WERI-Rb-1 (cell line): ENCODE measurements around the gene INTS1.

Experiments
- DNase-seq: peaks from one replicate; pipeline ENCODE4 v3.0.0-alpha.2; 2020
- H3K27ac ChIP-seq: fragments of 250-450 bp; sonication (Bioruptor Pico); 2 replicates; pipeline ENCODE4 v1.5.1; 2020; ENCODE audit warnings: mild to moderate bottlenecking, moderate library complexity
- H3K27me3 ChIP-seq: fragments of 250-450 bp; sonication (Bioruptor Pico); 2 replicates; pipeline ENCODE4 v1.5.1; 2021; ENCODE audit warnings: mild to moderate bottlenecking, low read depth, moderate library complexity; ENCODE audit not compliant: insufficient read depth, severe bottlenecking
- H3K36me3 ChIP-seq: fragments of 250-450 bp; sonication (Bioruptor Pico); 2 replicates; pipeline ENCODE4 v1.5.1; 2020; ENCODE audit warnings: mild to moderate bottlenecking, moderate library complexity
- H3K4me3 ChIP-seq: 2 replicates; pipeline ENCODE4 v1.5.1; 2011; ENCODE audit warnings: low read depth, mild to moderate bottlenecking, control low read depth, low read length
- H3K9me3 ChIP-seq: fragments of 250-450 bp; sonication (Bioruptor Pico); 2 replicates; pipeline ENCODE4 v1.5.1; 2021; ENCODE audit warnings: mild to moderate bottlenecking, moderate library complexity; ENCODE audit not compliant: severe bottlenecking
- TF ChIP-seq, protein P1 (sequence below): IDR thresholded peaks from 2 replicates; pipeline ENCODE4 v1.5.1; 2011; ENCODE audit warnings: low read depth, mild to moderate bottlenecking, control low read depth, inconsistent platforms, low read length

Gene INTS1

DNA sequence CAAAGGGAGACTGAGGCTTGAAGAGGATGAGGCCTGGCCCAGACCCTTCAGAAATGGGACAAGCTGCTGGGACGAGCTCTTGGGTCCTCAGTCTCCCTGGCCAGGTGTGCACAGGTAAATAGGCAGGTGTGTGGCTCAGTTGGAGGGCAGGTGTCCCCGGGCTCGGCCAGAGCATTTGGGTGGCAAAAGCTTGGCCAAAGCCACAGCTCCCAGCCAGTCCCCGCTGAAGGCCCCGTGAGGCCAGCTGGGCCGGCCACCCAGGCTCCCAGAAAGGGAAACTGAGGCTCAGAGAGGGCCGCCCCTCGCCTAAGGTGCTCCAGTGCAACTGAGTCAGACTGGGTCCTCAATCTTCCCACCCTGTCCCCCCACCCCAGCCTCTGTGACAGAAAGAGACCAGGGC, 82.2 kb downstream of the INTS1 start:
- no peak overlapping the region for H3K27ac ChIP-seq
- no peak for DNase-seq
- H3K27me3 ChIP-seq, result no peaks in the 10 kb centered on the region
- TF ChIP-seq, protein P1, sequence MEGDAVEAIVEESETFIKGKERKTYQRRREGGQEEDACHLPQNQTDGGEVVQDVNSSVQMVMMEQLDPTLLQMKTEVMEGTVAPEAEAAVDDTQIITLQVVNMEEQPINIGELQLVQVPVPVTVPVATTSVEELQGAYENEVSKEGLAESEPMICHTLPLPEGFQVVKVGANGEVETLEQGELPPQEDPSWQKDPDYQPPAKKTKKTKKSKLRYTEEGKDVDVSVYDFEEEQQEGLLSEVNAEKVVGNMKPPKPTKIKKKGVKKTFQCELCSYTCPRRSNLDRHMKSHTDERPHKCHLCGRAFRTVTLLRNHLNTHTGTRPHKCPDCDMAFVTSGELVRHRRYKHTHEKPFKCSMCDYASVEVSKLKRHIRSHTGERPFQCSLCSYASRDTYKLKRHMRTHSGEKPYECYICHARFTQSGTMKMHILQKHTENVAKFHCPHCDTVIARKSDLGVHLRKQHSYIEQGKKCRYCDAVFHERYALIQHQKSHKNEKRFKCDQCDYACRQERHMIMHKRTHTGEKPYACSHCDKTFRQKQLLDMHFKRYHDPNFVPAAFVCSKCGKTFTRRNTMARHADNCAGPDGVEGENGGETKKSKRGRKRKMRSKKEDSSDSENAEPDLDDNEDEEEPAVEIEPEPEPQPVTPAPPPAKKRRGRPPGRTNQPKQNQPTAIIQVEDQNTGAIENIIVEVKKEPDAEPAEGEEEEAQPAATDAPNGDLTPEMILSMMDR, result no peak
- H3K9me3 ChIP-seq, result no peaks in the 10 kb centered on the region
- no peaks in the 10 kb centered on the region for H3K36me3 ChIP-seq
- H3K4me3 ChIP-seq, result no peak overlapping the region

DNA sequence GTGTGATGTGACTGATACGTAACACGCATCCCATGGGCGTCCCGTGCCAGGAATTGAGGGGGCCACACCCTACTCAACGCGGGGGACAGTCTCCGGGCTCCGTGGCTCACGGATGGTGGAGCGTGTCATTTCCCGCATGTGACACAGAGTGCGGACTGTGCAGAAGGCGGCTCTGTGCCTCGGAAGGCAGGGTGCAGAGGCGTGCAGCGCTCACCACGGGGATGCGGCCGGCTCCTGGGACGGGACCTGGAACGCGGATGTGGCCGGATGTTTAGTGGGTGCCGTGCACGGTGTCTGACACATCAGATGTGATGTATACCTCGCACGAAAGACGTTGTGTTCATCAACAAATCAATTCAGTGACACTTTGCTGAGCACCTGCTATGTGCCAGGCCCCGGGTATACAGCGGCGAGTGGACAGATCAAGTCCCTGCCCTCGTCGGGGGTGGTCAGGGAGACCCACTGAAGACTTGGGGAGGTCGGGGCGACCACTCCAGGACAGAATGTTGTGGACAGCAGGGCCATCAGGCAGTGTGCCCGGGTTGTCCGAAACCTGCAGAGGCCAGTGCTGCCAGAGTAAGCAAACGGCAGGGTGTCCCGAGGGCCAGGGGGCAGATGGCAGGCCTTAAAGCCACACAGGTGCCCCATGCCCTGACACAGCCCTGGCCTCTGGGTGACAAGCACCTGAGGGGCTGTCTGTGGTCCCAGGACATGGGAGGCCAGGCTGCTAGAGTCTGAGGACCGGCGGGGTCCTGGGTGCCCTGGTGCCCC, 83.0 kb downstream of the INTS1 start:
- TF ChIP-seq, protein P1, result no peak
- no peak for DNase-seq
- Histone ChIP-seq H3K36me3 (no peaks in the 10 kb centered on the region), H3K9me3 (no peaks in the 10 kb centered on the region), H3K27me3 (no peaks in the 10 kb centered on the region), H3K4me3 (no peak overlapping the region), H3K27ac (no peak overlapping the region)
